H9 (cell line): Measurements from ENCODE around the gene MACROD1. TPM values are rescaled to one million over a fixed set of nuclear protein-coding genes. Genes with fewer than 3 reads are reported as not detected.

Experiments
- DNase-seq: peaks from one replicate; pipeline ENCODE4 v3.0.0-alpha.2; 2017
- H2AFZ ChIP-seq: one replicate; pipeline ENCODE4 v1.6.1; 2013; ENCODE audit warnings: mild to moderate bottlenecking, low read length, control low read depth, moderate library complexity
- H2AK5ac ChIP-seq: 2 replicates; pipeline ENCODE4 v1.6.1; 2013; ENCODE audit warnings: low read length, control low read depth, mixed read lengths; ENCODE audit not compliant: insufficient read length
- H2BK120ac ChIP-seq: one replicate; pipeline ENCODE4 v1.6.1; 2013; ENCODE audit warnings: low read depth, mild to moderate bottlenecking, low read length, control low read depth, inconsistent platforms; ENCODE audit not compliant: poor library complexity, severe bottlenecking
- H2BK12ac ChIP-seq: 2 replicates; pipeline ENCODE4 v1.6.1; 2013; ENCODE audit warnings: low read length, control low read depth, mixed read lengths, low read depth; ENCODE audit not compliant: insufficient read length
- H2BK15ac ChIP-seq: 2 replicates; pipeline ENCODE4 v1.6.1; 2013; ENCODE audit warnings: low read depth, low read length, control low read depth
- H2BK20ac ChIP-seq: one replicate; pipeline ENCODE4 v1.6.1; 2013; ENCODE audit warnings: low read depth, mild to moderate bottlenecking, low read length, control low read depth, inconsistent platforms; ENCODE audit not compliant: poor library complexity, severe bottlenecking
- H2BK5ac ChIP-seq: 2 replicates; pipeline ENCODE4 v1.6.1; 2013; ENCODE audit warnings: low read length, control low read depth, mixed read lengths; ENCODE audit not compliant: insufficient read length
- H3K14ac ChIP-seq: 2 replicates; pipeline ENCODE4 v1.6.1; 2013; ENCODE audit warnings: low read length, control low read depth; ENCODE audit not compliant: insufficient read depth
- H3K18ac ChIP-seq: 2 replicates; pipeline ENCODE4 v1.6.1; 2013; ENCODE audit warnings: low read depth, mild to moderate bottlenecking, mixed read lengths, low read length, control low read depth; ENCODE audit not compliant: insufficient read length
- H3K23ac ChIP-seq: 2 replicates; pipeline ENCODE4 v1.6.1; 2013; ENCODE audit warnings: low read length, control low read depth, mixed read lengths, low read depth; ENCODE audit not compliant: insufficient read length
- H3K23me2 ChIP-seq: 2 replicates; pipeline ENCODE4 v1.6.1; 2013; ENCODE audit warnings: low read depth, mild to moderate bottlenecking, mixed read lengths, low read length, control low read depth; ENCODE audit not compliant: insufficient read length, poor library complexity, severe bottlenecking
- H3K27ac ChIP-seq: 2 replicates; pipeline ENCODE4 v1.5.1; 2013; ENCODE audit warnings: low read length, control low read depth, mixed read lengths, low read depth; ENCODE audit not compliant: insufficient read length
- H3K27me3 ChIP-seq: 2 replicates; pipeline ENCODE4 v1.6.1; 2013; ENCODE audit warnings: low read length, control low read depth, inconsistent platforms; ENCODE audit not compliant: insufficient read depth
- H3K4ac ChIP-seq: 2 replicates; pipeline ENCODE4 v1.6.1; 2013; ENCODE audit warnings: low read depth, mild to moderate bottlenecking, control low read depth, inconsistent platforms, low read length, moderate library complexity
- H3K4me1 ChIP-seq: 2 replicates; pipeline ENCODE4 v1.6.1; 2013; ENCODE audit warnings: low read length, control low read depth, inconsistent platforms; ENCODE audit not compliant: insufficient read depth
- H3K4me2 ChIP-seq: 2 replicates; pipeline ENCODE4 v1.6.1; 2013; ENCODE audit warnings: low read length, control low read depth, mixed read lengths; ENCODE audit not compliant: insufficient read length, insufficient read depth
- H3K56ac ChIP-seq: 2 replicates; pipeline ENCODE4 v1.6.1; 2013; ENCODE audit warnings: low read depth, mild to moderate bottlenecking, mixed read lengths, low read length, control low read depth; ENCODE audit not compliant: insufficient read length
- H3K79me1 ChIP-seq: 2 replicates; pipeline ENCODE4 v1.6.1; 2013; ENCODE audit warnings: low read depth, mild to moderate bottlenecking, moderate library complexity, low read length, control low read depth, inconsistent platforms; ENCODE audit not compliant: insufficient read depth, poor library complexity, severe bottlenecking
- H3K79me2 ChIP-seq: 2 replicates; pipeline ENCODE4 v1.6.1; 2013; ENCODE audit warnings: low read length, control low read depth, inconsistent platforms; ENCODE audit not compliant: insufficient read depth
- H3K9ac ChIP-seq: 2 replicates; pipeline ENCODE4 v1.6.1; 2013; ENCODE audit warnings: low read length, control low read depth, mixed read lengths; ENCODE audit not compliant: insufficient read length; ENCODE audit errors: extremely low read depth
- H3K9me3 ChIP-seq: one replicate; pipeline ENCODE4 v1.6.1; 2013; ENCODE audit warnings: low read depth, low read length, inconsistent platforms; ENCODE audit not compliant: control insufficient read depth
- H3T11ph ChIP-seq: one replicate; pipeline ENCODE4 v1.6.1; 2013; ENCODE audit warnings: mild to moderate bottlenecking, low read length, control low read depth, inconsistent platforms
- H4K20me1 ChIP-seq: one replicate; pipeline ENCODE4 v1.6.1; 2013; ENCODE audit not compliant: control insufficient read depth, insufficient read length, insufficient read depth
- H4K5ac ChIP-seq: 2 replicates; pipeline ENCODE4 v1.6.1; 2013; ENCODE audit warnings: low read depth, mild to moderate bottlenecking, mixed read lengths, low read length, control low read depth; ENCODE audit not compliant: insufficient read length
- H4K8ac ChIP-seq: replicated peaks from 2 replicates; pipeline ENCODE4 v1.6.1; 2013; ENCODE audit warnings: low read length, control low read depth, mixed read lengths, low read depth; ENCODE audit not compliant: insufficient read length
- H4K91ac ChIP-seq: 2 replicates; pipeline ENCODE4 v1.6.1; 2013; ENCODE audit warnings: low read depth, mild to moderate bottlenecking, moderate library complexity, mixed read lengths, low read length, control low read depth; ENCODE audit not compliant: insufficient read length
- H3K27ac Mint-ChIP-seq, 3 experiments: 2 replicates in 2 of 3; 3 replicates in 1 of 3; pipeline ENCODE4 v1.8.0; 2020 to 2021; ENCODE audit warnings: mixed read lengths in 3 of 3, mild to moderate bottlenecking in 1 of 3, moderate library complexity in 1 of 3
- H3K27me3 Mint-ChIP-seq: 2 replicates; pipeline ENCODE4 v1.8.0; 2021; ENCODE audit warnings: low read depth, mild to moderate bottlenecking, moderate library complexity, mixed read lengths
- H3K36me3 Mint-ChIP-seq, 3 experiments: 2 replicates in 2 of 3; 3 replicates in 1 of 3; pipeline ENCODE4 v1.8.0; 2020 to 2021; ENCODE audit warnings: low read depth in 3 of 3, mixed read lengths in 3 of 3; ENCODE audit not compliant: insufficient read depth in 1 of 3
- H3K4me1 Mint-ChIP-seq, 2 experiments: 2 replicates each; pipeline ENCODE4 v1.8.0; 2020; ENCODE audit warnings: mixed read lengths in 2 of 2
- H3K4me3 Mint-ChIP-seq, 2 experiments: 2 replicates in 1 of 2; 3 replicates in 1 of 2; pipeline ENCODE4 v1.8.0; 2020 to 2021; ENCODE audit warnings: mild to moderate bottlenecking in 2 of 2, mixed read lengths in 2 of 2, moderate library complexity in 1 of 2
- H3K9me3 Mint-ChIP-seq, 2 experiments: 2 replicates in 1 of 2; 3 replicates in 1 of 2; pipeline ENCODE4 v1.8.0; 2020; ENCODE audit warnings: mild to moderate bottlenecking in 2 of 2, mixed read lengths in 2 of 2, moderate library complexity in 1 of 2
- WGBS: extraction: QIAGEN DNeasy Blood & Tissue Kit; methylation state at CpG from one replicate; pipeline ENCODE4 v1.1.7; 2013; ENCODE audit warnings: missing lambda C conversion rate, low lambda C conversion rate, mixed read lengths; ENCODE audit not compliant: insufficient read length; ENCODE audit errors: extremely low coverage; 5-methylcytosine and 5-hydroxymethylcytosine counted together
- total RNA-seq: library from RNA; stranded (reverse); gene quantifications from 2 replicates; pipeline ENCODE4 v1.2.1, GENCODE V29; 2021
- TF ChIP-seq, protein P1 (sequence below): fragments of 200-600 bp; sonication (generic); conservative IDR thresholded peaks from 3 replicates; pipeline ENCODE4 v1.8.0; 2021; ENCODE audit warnings: antibody characterized with exemption, mild to moderate bottlenecking

MACROD1 gene
- total RNA-seq, 1 experiment from 2014 or later, result 21.2 TPM

DNA sequence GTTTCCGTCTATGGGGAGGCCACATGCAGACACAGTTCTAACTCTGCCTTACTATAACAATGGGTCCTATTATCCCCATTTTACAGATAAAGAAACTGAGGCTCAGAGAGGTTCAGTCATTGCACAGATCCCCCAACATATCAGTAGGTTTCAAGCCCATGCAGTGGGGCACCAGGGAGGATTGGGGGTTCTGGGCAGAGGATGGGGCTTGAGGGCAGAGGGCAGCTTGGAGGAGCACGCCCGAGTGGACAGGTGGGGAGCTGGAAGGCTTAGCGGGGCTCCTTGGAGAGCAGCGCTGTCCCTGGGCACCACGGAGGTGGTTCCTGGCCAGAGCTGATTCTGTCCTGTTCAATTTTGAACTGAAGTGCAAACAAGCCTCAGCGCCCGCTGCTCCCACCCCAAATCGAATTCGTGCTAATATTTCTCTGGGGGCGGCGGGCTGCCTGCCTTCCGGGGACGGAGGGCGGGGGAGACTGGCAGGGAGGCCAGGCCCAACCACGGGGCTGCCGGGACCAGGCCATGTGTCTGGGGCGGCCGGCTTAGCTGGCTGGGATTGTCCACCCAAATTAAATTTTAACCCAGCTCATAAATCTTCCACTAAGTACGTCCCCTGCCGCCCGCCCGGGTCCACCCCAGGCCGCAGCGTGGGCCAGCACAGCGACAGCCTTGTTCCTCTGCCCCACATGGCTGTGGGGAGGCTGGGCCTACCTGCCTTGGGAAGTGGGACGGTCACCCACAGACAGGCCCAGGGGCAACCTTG, 80.8 kb downstream of the MACROD1 start:
- Histone ChIP-seq H3K4me2 (no peak overlapping the region), H3K56ac (no peak overlapping the region), H3K27ac (no peak overlapping the region), H2AK5ac (no peak overlapping the region), H3K79me1 (no peaks in the 10 kb centered on the region), H4K8ac (no peak overlapping the region), H4K20me1 (no peaks in the 10 kb centered on the region), H2BK12ac (no peak overlapping the region), H2AFZ (no peak overlapping the region), H3K23me2 (no peaks in the 10 kb centered on the region), H2BK15ac (no peak overlapping the region), H2BK20ac (no peak overlapping the region), H3K9ac (no peak overlapping the region), H2BK120ac (no peak overlapping the region), H3K14ac (no peak overlapping the region), H3K4me1 (no peaks in the 10 kb centered on the region), H4K5ac (no peak overlapping the region), H3K27me3 (no peaks in the 10 kb centered on the region; the same call in 1 of the 2 replicates), H3K79me2 (no peaks in the 10 kb centered on the region), H2BK5ac (no peak overlapping the region), H4K91ac (no peak overlapping the region), H3T11ph (no peak overlapping the region), H3K23ac (no peak overlapping the region), H3K9me3 (no peaks in the 10 kb centered on the region), H3K4ac (no peak overlapping the region), H3K18ac (no peak overlapping the region)
- Mint-ChIP-seq H3K9me3 (no peaks in the 10 kb centered on the region), H3K4me1 (peaks cover 4 to 16% of the 10 kb centered on the region in 2 experiments), H3K27ac (no peak overlapping the region), H3K4me3 (no peak overlapping the region), H3K36me3 (no peaks in the 10 kb centered on the region), H3K27me3 (peaks cover 57% of the 10 kb centered on the region)
- WGBS, result no CpG with 5 or more reads among the region's 27 CpGs
- TF ChIP-seq, protein P1, sequence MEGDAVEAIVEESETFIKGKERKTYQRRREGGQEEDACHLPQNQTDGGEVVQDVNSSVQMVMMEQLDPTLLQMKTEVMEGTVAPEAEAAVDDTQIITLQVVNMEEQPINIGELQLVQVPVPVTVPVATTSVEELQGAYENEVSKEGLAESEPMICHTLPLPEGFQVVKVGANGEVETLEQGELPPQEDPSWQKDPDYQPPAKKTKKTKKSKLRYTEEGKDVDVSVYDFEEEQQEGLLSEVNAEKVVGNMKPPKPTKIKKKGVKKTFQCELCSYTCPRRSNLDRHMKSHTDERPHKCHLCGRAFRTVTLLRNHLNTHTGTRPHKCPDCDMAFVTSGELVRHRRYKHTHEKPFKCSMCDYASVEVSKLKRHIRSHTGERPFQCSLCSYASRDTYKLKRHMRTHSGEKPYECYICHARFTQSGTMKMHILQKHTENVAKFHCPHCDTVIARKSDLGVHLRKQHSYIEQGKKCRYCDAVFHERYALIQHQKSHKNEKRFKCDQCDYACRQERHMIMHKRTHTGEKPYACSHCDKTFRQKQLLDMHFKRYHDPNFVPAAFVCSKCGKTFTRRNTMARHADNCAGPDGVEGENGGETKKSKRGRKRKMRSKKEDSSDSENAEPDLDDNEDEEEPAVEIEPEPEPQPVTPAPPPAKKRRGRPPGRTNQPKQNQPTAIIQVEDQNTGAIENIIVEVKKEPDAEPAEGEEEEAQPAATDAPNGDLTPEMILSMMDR, result no peak
- DNase-seq, result no peak
